Ishikawa (cell line): Measurements from ENCODE around the gene PPP1R9B.

Source experiments
- CEBPB ChIP-seq: IDR thresholded peaks from 2 replicates; pipeline ENCODE4 v1.6.1; 2012
- CREB1 ChIP-seq: IDR thresholded peaks from 2 replicates; pipeline ENCODE4 v1.6.1; 2012; ENCODE audit warnings: low read depth
- EP300 ChIP-seq: IDR thresholded peaks from 2 replicates; pipeline ENCODE4 v1.6.1; 2012; ENCODE audit warnings: borderline replicate concordance
- FOXM1 ChIP-seq: IDR thresholded peaks from 2 replicates; pipeline ENCODE4 v1.6.1; 2012; ENCODE audit warnings: low read depth, borderline replicate concordance
- NFIC ChIP-seq: IDR thresholded peaks from 2 replicates; pipeline ENCODE4 v1.6.1; 2012
- RAD21 ChIP-seq: IDR thresholded peaks from 2 replicates; pipeline ENCODE4 v1.6.1; 2012; ENCODE audit warnings: low read depth
- REST ChIP-seq: IDR thresholded peaks from 2 replicates; pipeline ENCODE4 v1.6.1; 2012; ENCODE audit warnings: low read depth, mild to moderate bottlenecking
- TAF1 ChIP-seq: IDR thresholded peaks from 2 replicates; pipeline ENCODE4 v1.6.1; 2012; ENCODE audit warnings: low read depth, mild to moderate bottlenecking
- TCF12 ChIP-seq: IDR thresholded peaks from 2 replicates; pipeline ENCODE4 v1.6.1; 2012; ENCODE audit warnings: low read depth
- USF1 ChIP-seq: IDR thresholded peaks from 2 replicates; pipeline ENCODE4 v1.6.1; 2012
- YY1 ChIP-seq: IDR thresholded peaks from 2 replicates; pipeline ENCODE4 v1.6.1; 2012; ENCODE audit warnings: low read depth
- ZBTB7A ChIP-seq: IDR thresholded peaks from 2 replicates; pipeline ENCODE4 v1.6.1; 2012; ENCODE audit warnings: low read depth
- TF ChIP-seq, protein P1 (sequence below): IDR thresholded peaks from 2 replicates; pipeline ENCODE4 v1.6.1; 2012

GRCh38 chr17:50181591-50182560 is 31.4 kb upstream of the PPP1R9B start:
- TF ChIP-seq, protein P1, sequence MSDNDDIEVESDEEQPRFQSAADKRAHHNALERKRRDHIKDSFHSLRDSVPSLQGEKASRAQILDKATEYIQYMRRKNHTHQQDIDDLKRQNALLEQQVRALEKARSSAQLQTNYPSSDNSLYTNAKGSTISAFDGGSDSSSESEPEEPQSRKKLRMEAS = no peak
- TF ChIP-seq YY1 (no peak), CREB1 (no peak), CEBPB (no peak), USF1 (no peak), TAF1 (no peak), REST (no peak), RAD21 (no peak), TCF12 (no peak), NFIC (no peak), EP300 (no peak), ZBTB7A (no peak), FOXM1 (no peak)
